Suppressor macrophage (primary cell): ENCODE results near the gene INO80B.
"Not testable (repeated sequence)": the region's sequence is repeated elsewhere in the genome, so short reads cannot be mapped to it uniquely, and the experiment has no call there.

Experiments
- DNase-seq, 4 experiments: peaks; one replicate each; pipeline ENCODE4 v3.0.0-alpha.2; 2020 to 2022

INO80B gene

GRCh38 chr2:74450570-74451190 lies 4.2 kb upstream of the INO80B start:
- no peak for DNase-seq

GRCh38 chr2:74457129-74457548 lies 2.3 kb downstream of the INO80B start:
- DNase-seq: peak in 1 of 4 experiments; percentile 43

- peak in 2 of 4 experiments; percentile 36 to 62 for DNase-seq
Measured at GRCh38 chr2:74457549-74458131, 2.8 kb downstream of the INO80B start.

GRCh38 chr2:74458132-74458937 lies 3.4 kb downstream of the INO80B start, which contains the start of gene WBP1:
TSS of gene WBP1 (plus strand) at chr2:74458438. CDS start at chr2:74458603, 165 bp downstream.
- peak; percentile 99 to 100 (median 100) for DNase-seq

GRCh38 chr2:74458938-74459363 lies 4.1 kb downstream of the INO80B start:
- no peak for DNase-seq

- DNase-seq: not testable (repeated sequence)
Measured at GRCh38 chr2:74459503-74460118, 4.7 kb downstream of the INO80B start.

- not testable (repeated sequence) for DNase-seq
Measured at GRCh38 chr2:74460187-74460586, 5.3 kb downstream of the INO80B start.

- DNase-seq: no peak
Measured at GRCh38 chr2:74461187-74462053, 6.5 kb downstream of the INO80B start.

GRCh38 chr2:74462054-74462785 lies 7.3 kb downstream of the INO80B start:
- no peak for DNase-seq

- no peak for DNase-seq
Measured at GRCh38 chr2:74462786-74463105, 7.9 kb downstream of the INO80B start.

GRCh38 chr2:74464406-74464805 lies 9.5 kb downstream of the INO80B start:
- no peak for DNase-seq

GRCh38 chr2:74470742-74471141 lies 15.9 kb downstream of the INO80B start:
- DNase-seq: not testable (repeated sequence)

GRCh38 chr2:74471332-74472065 lies 16.6 kb downstream of the INO80B start:
- DNase-seq: peak in 1 of 4 experiments; percentile 6

GRCh38 chr2:74472086-74472944 lies 17.4 kb downstream of the INO80B start, which contains the start of gene MRPL53:
TSS of gene MRPL53 (minus strand) at chr2:74472680. CDS start at chr2:74472660, 20 bp downstream.
- DNase-seq: peak; percentile 96 to 98 (median 96)

GRCh38 chr2:74472945-74473258 lies 18.0 kb downstream of the INO80B start:
- no peak for DNase-seq

- DNase-seq: no peak
Measured at GRCh38 chr2:74474481-74474880, 19.6 kb downstream of the INO80B start.

- DNase-seq: peak in 1 of 4 experiments; percentile 19
Measured at GRCh38 chr2:74474899-74475298, 20.0 kb downstream of the INO80B start.

- peak; percentile 52 to 77 (median 74) for DNase-seq
Measured at GRCh38 chr2:74481431-74481830, 26.5 kb downstream of the INO80B start.

- peak in 3 of 4 experiments; percentile 67 to 82 (median 77) for DNase-seq
Measured at GRCh38 chr2:74481961-74482800, 27.3 kb downstream of the INO80B start.
